Bronchial epithelial cell (primary cell): ENCODE measurements around the gene SPRR2G. TPM values are rescaled to one million over a fixed set of nuclear protein-coding genes. Genes with fewer than 3 reads are reported as not detected.
"Not testable (repeated sequence)": the region's sequence is repeated elsewhere in the genome, so short reads cannot be mapped to it uniquely, and the experiment has no call there.

Experiments
- DNase-seq: peaks from one replicate; pipeline ENCODE4 v3.0.0-alpha.2; 2010; ENCODE audit warnings: low read depth
- FAIRE-seq: peaks from 2 replicates; lab custom pipeline; 2011; peaks lifted over from hg19 to GRCh38; lab: Jason Lieb, UNC
- H3K27me3 ChIP-seq: 2 replicates; pipeline ENCODE4 v1.5.1; 2011; ENCODE audit warnings: low read length; ENCODE audit not compliant: control insufficient read depth, insufficient read depth
- H3K36me3 ChIP-seq: 2 replicates; pipeline ENCODE4 v1.5.1; 2011; ENCODE audit warnings: low read length; ENCODE audit not compliant: control insufficient read depth, insufficient read depth
- H3K4me3 ChIP-seq: 2 replicates; pipeline ENCODE4 v1.5.1; 2011; ENCODE audit warnings: mild to moderate bottlenecking, low read depth, low read length, control low read depth
- CTCF ChIP-seq: IDR thresholded peaks from 2 replicates; pipeline ENCODE4 v1.5.1; 2011; ENCODE audit warnings: mild to moderate bottlenecking, moderate library complexity, low read length, control low read depth, inconsistent platforms; ENCODE audit not compliant: insufficient read depth, severe bottlenecking
- total RNA-seq: library from RNA; depleted of rRNA; stranded (reverse); fragments of >200 nt; gene quantifications from 2 replicates; pipeline ENCODE4 v1.2.1, GENCODE V29; 2014

Gene SPRR2G
- total RNA-seq, 1 donor from 2014 or later = not detected

- TF ChIP-seq CTCF = no peak
- FAIRE-seq (no peak), DNase-seq (no peak)
- no peaks in the 10 kb centered on the region for H3K36me3 ChIP-seq
- H3K4me3 ChIP-seq = no peak overlapping the region
- no peaks in the 10 kb centered on the region for H3K27me3 ChIP-seq
Observed at GRCh38 chr1:153125536-153125935, 25.2 kb downstream of the SPRR2G start.

- H3K27me3 ChIP-seq, H3K36me3 ChIP-seq, DNase-seq, H3K4me3 ChIP-seq, FAIRE-seq: not testable (repeated sequence)
Observed at GRCh38 chr1:153123793-153124192, 26.9 kb downstream of the SPRR2G start.

GRCh38 chr1:153122831-153123421 lies 27.8 kb downstream of the SPRR2G start:
- DNase-seq = peak; percentile 98
- Histone ChIP-seq H3K36me3 (no peaks in the 10 kb centered on the region), H3K27me3 (no peaks in the 10 kb centered on the region), H3K4me3 (no peak overlapping the region)
- FAIRE-seq = peak; percentile 99
- no peak for TF ChIP-seq CTCF

GRCh38 chr1:153120945-153121344 lies 29.7 kb downstream of the SPRR2G start:
- Histone ChIP-seq H3K36me3 (no peaks in the 10 kb centered on the region), H3K27me3 (no peaks in the 10 kb centered on the region), H3K4me3 (no peak overlapping the region)
- FAIRE-seq (no peak), DNase-seq (no peak)
- TF ChIP-seq CTCF = no peak

- no peak for FAIRE-seq
- TF ChIP-seq CTCF = no peak
Observed at GRCh38 chr1:153119491-153119971, 31.2 kb downstream of the SPRR2G start.

GRCh38 chr1:153115264-153115663 lies 35.4 kb downstream of the SPRR2G start:
- FAIRE-seq = peak; percentile 47

More at GRCh38 chr1:153119491-153119971, 31.2 kb downstream of the SPRR2G start:
- no peaks in the 10 kb centered on the region for H3K27me3 ChIP-seq
- no peaks in the 10 kb centered on the region for H3K36me3 ChIP-seq
- H3K4me3 ChIP-seq = no peak overlapping the region
- DNase-seq = no peak

GRCh38 chr1:153113416-153113815 lies 37.3 kb downstream of the SPRR2G start, which contains the start of gene SPRR2F:
SPRR2F (minus strand) TSS chr1:153113516; CDS start chr1:153112733, 783 bp downstream.
- no peak for TF ChIP-seq CTCF
- Histone ChIP-seq H3K36me3 (no peaks in the 10 kb centered on the region), H3K27me3 (no peaks in the 10 kb centered on the region), H3K4me3 (no peak within 1 kb of the TSS)
- DNase-seq (no peak), FAIRE-seq (peak; percentile 18)

More at GRCh38 chr1:153115264-153115663, 35.4 kb downstream of the SPRR2G start:
- DNase-seq, H3K36me3 ChIP-seq, H3K4me3 ChIP-seq, H3K27me3 ChIP-seq: not testable (repeated sequence)

- H3K27me3 ChIP-seq, DNase-seq, FAIRE-seq, H3K4me3 ChIP-seq, H3K36me3 ChIP-seq: not testable (repeated sequence)
Observed at GRCh38 chr1:153112454-153112853, 38.2 kb downstream of the SPRR2G start.
